Cardiac muscle cell (in vitro differentiated cells and primary cell): ENCODE measurements around the gene KRT83. TPM values are rescaled to one million over a fixed set of nuclear protein-coding genes. Genes with fewer than 3 reads are reported as not detected.
A peak's percentile ranks its signal among the peaks of the same experiment; 100 is the strongest.

Experiments used
- DNase-seq, 2 donors: peaks; one replicate each; pipeline versions ENCODE4 v3.0.0 to v3.0.0-alpha.2; 2010 to 2017; ENCODE audit warnings: low read depth in 1 of 2, low spot score in 1 of 2
- H3K27ac ChIP-seq: fragments of 200-600 bp; sonication (generic); 2 replicates; pipeline ENCODE4 v1.5.1; 2016
- H3K27me3 ChIP-seq: fragments of 200-600 bp; sonication (generic); 2 replicates; pipeline ENCODE4 v1.6.0; 2016; ENCODE audit warnings: control low read depth
- H3K36me3 ChIP-seq: fragments of 200-600 bp; sonication (generic); 2 replicates; pipeline ENCODE4 v1.5.1; 2016; ENCODE audit warnings: control low read depth
- H3K4me1 ChIP-seq: fragments of 200-600 bp; sonication (generic); 2 replicates; pipeline ENCODE4 v1.8.1; 2017; ENCODE audit warnings: low read depth, mild to moderate bottlenecking, mixed run types
- H3K4me3 ChIP-seq: fragments of 200-600 bp; sonication (generic); 2 replicates; pipeline ENCODE4 v1.5.1; 2016; ENCODE audit warnings: mild to moderate bottlenecking
- H3K9me3 ChIP-seq: fragments of 200-600 bp; sonication (generic); 2 replicates; pipeline ENCODE4 v1.5.1; 2017; ENCODE audit warnings: low read depth, mild to moderate bottlenecking, control low read depth
- CTCF ChIP-seq: IDR thresholded peaks from 2 replicates; pipeline ENCODE4 v1.5.1; 2012; ENCODE audit warnings: low read depth, mild to moderate bottlenecking, low read length
- polyA plus RNA-seq: library from polyadenylated mRNA; unstranded; fragments of >200 nt; fragmentation: Nextera tagmentation; extraction: Ambion mirVana; gene quantifications from 2 replicates; pipeline ENCODE4 v1.2.1, GENCODE V29; 2016
- total RNA-seq: library from RNA; depleted of rRNA; stranded (reverse); fragments of >200 nt; gene quantifications from 2 replicates; pipeline ENCODE4 v1.2.3, GENCODE V29; 2016

KRT83 gene
- total and polyA plus RNA-seq, 2 experiments from 2014 or later, result not detected

- Histone ChIP-seq H3K27ac (no peak overlapping the region), H3K4me1 (no peaks in the 10 kb centered on the region), H3K4me3 (no peak overlapping the region), H3K36me3 (no peaks in the 10 kb centered on the region), H3K9me3 (no peaks in the 10 kb centered on the region), H3K27me3 (peaks cover 62% of the 10 kb centered on the region)
- no peak for TF ChIP-seq CTCF
- DNase-seq, result peak in 1 of 2 donors; percentile 40
Observed at GRCh38 chr12:52271158-52271557, 50.0 kb downstream of the KRT83 start.

GRCh38 chr12:52270541-52271070 lies 50.6 kb downstream of the KRT83 start:
- DNase-seq, result no peak
- Histone ChIP-seq H3K36me3 (no peaks in the 10 kb centered on the region), H3K27ac (no peak overlapping the region), H3K4me3 (no peak overlapping the region), H3K4me1 (no peaks in the 10 kb centered on the region), H3K27me3 (peaks cover 59% of the 10 kb centered on the region), H3K9me3 (no peaks in the 10 kb centered on the region)
- TF ChIP-seq CTCF, result no peak

GRCh38 chr12:52268212-52268611 lies 53.0 kb downstream of the KRT83 start:
- no peak overlapping the region for H3K4me3 ChIP-seq
- H3K27ac ChIP-seq, result no peak overlapping the region
- TF ChIP-seq CTCF, result no peak
- DNase-seq, result no peak
- no peaks in the 10 kb centered on the region for H3K36me3 ChIP-seq
- no peaks in the 10 kb centered on the region for H3K4me1 ChIP-seq
- H3K9me3 ChIP-seq, result no peaks in the 10 kb centered on the region
- peaks cover 37% of the 10 kb centered on the region for H3K27me3 ChIP-seq

- H3K4me1 ChIP-seq, result no peaks in the 10 kb centered on the region
- no peaks in the 10 kb centered on the region for H3K9me3 ChIP-seq
- H3K4me3 ChIP-seq, result no peak overlapping the region
- no peak for DNase-seq
- H3K36me3 ChIP-seq, result no peaks in the 10 kb centered on the region
- peaks cover 33% of the 10 kb centered on the region for H3K27me3 ChIP-seq
- no peak overlapping the region for H3K27ac ChIP-seq
- no peak for TF ChIP-seq CTCF
Observed at GRCh38 chr12:52267699-52268098, 53.5 kb downstream of the KRT83 start.

GRCh38 chr12:52267266-52267665 lies 53.9 kb downstream of the KRT83 start:
- H3K4me3 ChIP-seq, result no peak overlapping the region
- H3K36me3 ChIP-seq, result no peaks in the 10 kb centered on the region
- no peaks in the 10 kb centered on the region for H3K9me3 ChIP-seq
- no peak for DNase-seq
- no peaks in the 10 kb centered on the region for H3K4me1 ChIP-seq
- peaks cover 30% of the 10 kb centered on the region for H3K27me3 ChIP-seq
- H3K27ac ChIP-seq, result no peak overlapping the region
- no peak for TF ChIP-seq CTCF

GRCh38 chr12:52266514-52266913 lies 54.7 kb downstream of the KRT83 start:
- Histone ChIP-seq H3K27me3 (peaks cover 26% of the 10 kb centered on the region), H3K9me3 (no peaks in the 10 kb centered on the region), H3K4me1 (no peaks in the 10 kb centered on the region), H3K4me3 (no peak overlapping the region), H3K36me3 (no peaks in the 10 kb centered on the region), H3K27ac (no peak overlapping the region)
- DNase-seq, result no peak
- TF ChIP-seq CTCF, result no peak
